ENCODE measurements around the gene UNC119. TPM values are rescaled to one million over a fixed set of nuclear protein-coding genes. Genes with fewer than 3 reads are reported as not detected.

The UNC119 gene
- total RNA-seq, 2 experiments from 2014 or later: 48.6 to 50.3 TPM

DNA sequence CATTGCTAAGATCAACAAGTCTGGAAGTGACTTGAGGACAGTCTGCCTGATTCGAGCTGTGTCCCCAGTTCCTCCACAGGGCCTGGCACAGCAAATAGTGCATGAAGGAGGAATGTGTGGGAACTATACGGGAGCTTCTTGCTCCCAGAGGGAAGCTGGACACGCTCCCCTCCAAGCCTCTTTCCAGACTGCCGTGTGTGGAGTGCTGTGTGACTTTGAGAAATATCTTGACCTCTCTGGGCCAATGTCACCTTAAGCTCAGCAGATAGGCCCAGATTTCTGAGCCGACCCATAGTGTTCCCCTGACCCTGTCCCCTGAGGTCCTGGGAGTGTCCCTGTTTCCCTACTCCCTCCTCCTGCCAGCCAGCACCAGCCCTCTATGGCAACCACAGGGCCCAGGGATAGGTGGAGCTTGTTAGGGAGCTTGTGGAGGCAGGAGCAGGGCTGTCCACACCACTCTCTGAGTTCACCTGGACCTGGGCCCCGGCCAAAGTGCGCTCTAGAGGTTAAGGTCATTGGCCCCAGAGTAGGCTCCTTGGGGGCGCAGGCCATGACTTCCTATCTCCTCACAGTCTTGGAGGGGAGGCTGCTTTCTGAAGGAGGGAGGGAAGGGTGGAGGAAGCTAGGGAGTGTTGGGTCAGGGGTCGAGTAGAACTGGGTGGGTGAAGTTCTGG is 52.6 kb downstream of the UNC119 start:
- H3K36me3 Mint-ChIP-seq (ENCODE audit: low read depth): no peaks in the 10 kb centered on the region
- no peak for DNase-seq
- no peaks in the 10 kb centered on the region for H3K4me1 Mint-ChIP-seq (ENCODE audit: low read depth)
- H3K4me3 Mint-ChIP-seq: no peak overlapping the region
- no peak overlapping the region for H3K27ac Mint-ChIP-seq
- no peaks in the 10 kb centered on the region for H3K27me3 Mint-ChIP-seq (ENCODE audit: low read depth)
- H3K9me3 Mint-ChIP-seq: no peaks in the 10 kb centered on the region
- intact Hi-C loops (cut with micrococcal nuclease): no loop called here
- CTCF ChIA-PET: interaction anchor here (1.2 kb wide), 1 partner anchor 41 kb away, joined by 5 read pairs; no protein-coding TSS in a partner anchor

DNA sequence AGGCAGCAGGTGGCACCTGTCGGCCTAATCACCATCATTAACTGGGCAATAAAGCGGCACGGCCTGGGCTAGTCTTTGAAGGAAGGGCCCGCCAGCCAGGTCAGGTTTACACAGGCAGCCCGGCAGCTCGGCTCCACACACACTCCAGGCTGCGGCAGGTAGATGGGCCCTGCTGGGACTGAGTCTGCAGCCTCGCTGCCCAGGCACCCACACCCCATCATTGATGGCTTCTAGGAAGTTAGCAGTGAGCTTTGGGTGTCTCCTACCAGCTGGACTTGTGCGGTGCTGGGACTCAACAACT is 53.1 kb downstream of the UNC119 start:
- no peaks in the 10 kb centered on the region for H3K27me3 Mint-ChIP-seq (ENCODE audit: low read depth)
- no peak for DNase-seq
- H3K9me3 Mint-ChIP-seq: no peaks in the 10 kb centered on the region
- no peaks in the 10 kb centered on the region for H3K36me3 Mint-ChIP-seq (ENCODE audit: low read depth)
- intact Hi-C loops (cut with micrococcal nuclease): no loop called here
- H3K4me1 Mint-ChIP-seq (ENCODE audit: low read depth): no peaks in the 10 kb centered on the region
- CTCF ChIA-PET: interaction anchor here (1.2 kb wide), 1 partner anchor 42 kb away, joined by 5 read pairs; no protein-coding TSS in a partner anchor
- no peak overlapping the region for H3K4me3 Mint-ChIP-seq
- no peak overlapping the region for H3K27ac Mint-ChIP-seq

DNA sequence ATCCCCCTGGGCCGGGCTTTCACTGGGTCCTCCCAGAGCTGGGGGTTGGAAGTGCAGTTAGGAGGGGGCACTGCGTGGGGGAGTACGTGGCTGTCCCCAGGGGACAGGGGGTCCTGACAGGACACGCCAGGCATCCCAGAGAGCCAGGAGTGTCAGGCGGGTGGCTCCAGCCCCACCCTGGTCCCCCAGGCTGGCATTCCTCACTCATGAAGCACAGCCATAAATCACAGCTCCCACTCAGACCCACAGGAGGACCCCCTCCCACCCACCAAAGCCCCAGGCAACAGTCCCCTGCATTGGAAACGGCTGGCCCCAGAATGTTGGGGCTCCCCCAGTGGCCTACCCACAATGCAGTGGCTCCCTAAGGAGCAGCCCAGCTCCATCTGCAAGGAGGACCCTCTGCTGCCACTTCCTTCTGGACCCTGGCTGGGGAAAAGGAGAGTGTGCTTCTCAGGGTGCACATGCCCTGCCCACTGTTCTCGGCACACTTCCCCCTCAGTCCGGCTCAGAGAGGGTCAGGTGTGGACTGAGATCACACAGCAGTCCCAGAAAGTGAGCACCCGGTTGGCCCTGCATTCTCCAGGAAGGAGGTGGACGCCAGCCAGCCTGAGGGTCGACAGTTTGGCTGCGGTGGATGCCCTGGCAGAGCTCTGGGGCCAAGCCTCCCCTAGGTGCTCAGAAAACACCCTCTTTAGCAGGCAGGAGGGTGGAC is 53.6 kb downstream of the UNC119 start:
- Mint-ChIP-seq H3K9me3 (no peaks in the 10 kb centered on the region), H3K4me3 (no peak overlapping the region), H3K4me1 (ENCODE audit: low read depth) (no peaks in the 10 kb centered on the region), H3K27ac (no peak overlapping the region), H3K36me3 (ENCODE audit: low read depth) (no peaks in the 10 kb centered on the region), H3K27me3 (ENCODE audit: low read depth) (no peaks in the 10 kb centered on the region)
- DNase-seq: no peak
- intact Hi-C loops (cut with micrococcal nuclease): no loop called here
- CTCF ChIA-PET: interaction anchor here (0.5 to 2.5 kb wide), 2 partner anchors 42 to 98 kb away, joined by 4 to 13 read pairs; no protein-coding TSS in a partner anchor

DNA sequence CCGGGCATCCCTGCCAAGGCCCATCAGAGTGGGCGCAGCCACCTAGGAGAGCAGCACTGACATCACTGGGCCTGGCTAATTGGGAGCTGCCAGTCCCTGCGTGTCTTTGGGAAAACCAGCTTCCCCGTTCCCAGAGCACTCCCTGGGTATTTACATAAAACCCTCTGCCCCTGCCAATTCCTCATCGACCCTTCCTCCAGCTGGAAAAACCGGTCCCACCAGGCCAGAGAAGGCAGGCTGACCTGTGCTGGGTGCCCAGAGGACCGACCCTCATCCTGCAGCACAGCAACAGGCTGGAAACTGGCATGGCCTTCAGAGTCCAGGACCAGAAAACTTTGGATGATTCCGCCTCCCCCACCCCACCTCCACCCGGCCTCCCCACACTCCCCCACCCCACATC is 54.5 kb downstream of the UNC119 start:
- no peak overlapping the region for H3K27ac Mint-ChIP-seq
- DNase-seq: no peak
- no peaks in the 10 kb centered on the region for H3K36me3 Mint-ChIP-seq (ENCODE audit: low read depth)
- H3K27me3 Mint-ChIP-seq (ENCODE audit: low read depth): no peaks in the 10 kb centered on the region
- CTCF ChIA-PET: interaction anchor here (1.6 to 7.4 kb wide), 3 partner anchors 42 to 113 kb away, joined by 4 to 51 read pairs (median 13); no protein-coding TSS in a partner anchor
- no peaks in the 10 kb centered on the region for H3K4me1 Mint-ChIP-seq (ENCODE audit: low read depth)
- no peak overlapping the region for H3K4me3 Mint-ChIP-seq
- intact Hi-C loops (cut with micrococcal nuclease): no loop called here
- no peaks in the 10 kb centered on the region for H3K9me3 Mint-ChIP-seq

Other genes with a start within 250 kb of the UNC119 start
- 10 to 100 TPM; 25.1 to 26.0 TPM for gene TMEM97, start 233.4 kb downstream of the UNC119 start, total RNA-seq
- 10 to 100 TPM; 17.9 to 18.1 TPM for gene IFT20, start 217.2 kb downstream of the UNC119 start, total RNA-seq
- gene TNFAIP1, start 216.9 kb downstream of the UNC119 start, total RNA-seq: 10 to 100 TPM; 18.6 to 18.7 TPM
- gene POLDIP2, start 195.1 kb downstream of the UNC119 start, total RNA-seq: 10 to 100 TPM; 74.6 to 76.5 TPM
- gene SEBOX, start 187.4 kb downstream of the UNC119 start, total RNA-seq: not detected
- gene VTN, start 182.3 kb downstream of the UNC119 start, total RNA-seq: not detected
- gene SARM1, start 180.9 kb downstream of the UNC119 start, total RNA-seq: 10 to 100 TPM; 11.7 to 12.3 TPM
- gene SLC46A1, start 146.4 kb downstream of the UNC119 start, total RNA-seq: 1 to 10 TPM; 1.8 to 2.4 TPM
- not detected for gene SLC13A2, start 79.0 kb downstream of the UNC119 start, total RNA-seq
- not detected for gene FOXN1, start 46.3 kb downstream of the UNC119 start, total RNA-seq
- 10 to 100 TPM; 34.8 to 36.0 TPM for gene PIGS, start 18.9 kb upstream of the UNC119 start, total RNA-seq
- gene ALDOC, start 24.3 kb upstream of the UNC119 start, total RNA-seq: 10 to 100 TPM; 65.6 to 66.2 TPM
- 100 to 1,000 TPM; 210 to 216 TPM for gene SPAG5, start 46.4 kb upstream of the UNC119 start, total RNA-seq
- gene RSKR, start 61.6 kb upstream of the UNC119 start, total RNA-seq: 10 to 100 TPM; 15.6 TPM
- 10 to 100 TPM; 89.4 to 92.0 TPM for gene BLTP2, start 92.5 kb upstream of the UNC119 start, total RNA-seq
- 10 to 100 TPM; 30.3 to 30.9 TPM for gene SDF2, start 109.3 kb upstream of the UNC119 start, total RNA-seq
- 10 to 100 TPM; 50.8 to 52.1 TPM for gene SUPT6H, start 109.6 kb upstream of the UNC119 start, total RNA-seq
- gene PROCA1, start 159.3 kb upstream of the UNC119 start, total RNA-seq: 1 to 10 TPM; 2.1 to 3.1 TPM
- 10 to 100 TPM; 10.2 to 12.3 TPM for gene RAB34, start 165.2 kb upstream of the UNC119 start, total RNA-seq
- gene RPL23A, start 167.4 kb upstream of the UNC119 start, total RNA-seq: 1,000 to 10,000 TPM; 2,756 to 2,921 TPM
- 1 to 10 TPM; 4.0 to 4.6 TPM for gene TLCD1, start 173.6 kb upstream of the UNC119 start, total RNA-seq
- 1 to 10 TPM; 3.1 to 3.2 TPM for gene NEK8, start 176.2 kb upstream of the UNC119 start, total RNA-seq
- 10 to 100 TPM; 75.9 to 80.4 TPM for gene TRAF4, start 191.4 kb upstream of the UNC119 start, total RNA-seq